Vagina (tissue), 2 donors: ENCODE measurements around the gene GIGYF2.

Source experiments
- POLR2AphosphoS5 ChIP-seq, 2 donors: sonication (generic); formaldehyde crosslinking; IDR thresholded peaks; one replicate each; pipeline ENCODE4 v1.9.0; 2017; ENCODE audit warnings: antibody characterized with exemption in 2 of 2, mild to moderate bottlenecking in 2 of 2, low read depth in 1 of 2; ENCODE audit not compliant: insufficient read depth in 1 of 2
- TF ChIP-seq, protein P1 (sequence below), 3 experiments: fragments of 450-650 bp in 2 of 3; fragments of 200-600 bp in 1 of 3; sonication (generic) in 1 of 3; IDR thresholded peaks; one replicate each; pipeline ENCODE4 v1.5.1; 2017 to 2019; ENCODE audit warnings: antibody characterized with exemption in 3 of 3, mild to moderate bottlenecking in 2 of 3, moderate library complexity in 2 of 3

DNA sequence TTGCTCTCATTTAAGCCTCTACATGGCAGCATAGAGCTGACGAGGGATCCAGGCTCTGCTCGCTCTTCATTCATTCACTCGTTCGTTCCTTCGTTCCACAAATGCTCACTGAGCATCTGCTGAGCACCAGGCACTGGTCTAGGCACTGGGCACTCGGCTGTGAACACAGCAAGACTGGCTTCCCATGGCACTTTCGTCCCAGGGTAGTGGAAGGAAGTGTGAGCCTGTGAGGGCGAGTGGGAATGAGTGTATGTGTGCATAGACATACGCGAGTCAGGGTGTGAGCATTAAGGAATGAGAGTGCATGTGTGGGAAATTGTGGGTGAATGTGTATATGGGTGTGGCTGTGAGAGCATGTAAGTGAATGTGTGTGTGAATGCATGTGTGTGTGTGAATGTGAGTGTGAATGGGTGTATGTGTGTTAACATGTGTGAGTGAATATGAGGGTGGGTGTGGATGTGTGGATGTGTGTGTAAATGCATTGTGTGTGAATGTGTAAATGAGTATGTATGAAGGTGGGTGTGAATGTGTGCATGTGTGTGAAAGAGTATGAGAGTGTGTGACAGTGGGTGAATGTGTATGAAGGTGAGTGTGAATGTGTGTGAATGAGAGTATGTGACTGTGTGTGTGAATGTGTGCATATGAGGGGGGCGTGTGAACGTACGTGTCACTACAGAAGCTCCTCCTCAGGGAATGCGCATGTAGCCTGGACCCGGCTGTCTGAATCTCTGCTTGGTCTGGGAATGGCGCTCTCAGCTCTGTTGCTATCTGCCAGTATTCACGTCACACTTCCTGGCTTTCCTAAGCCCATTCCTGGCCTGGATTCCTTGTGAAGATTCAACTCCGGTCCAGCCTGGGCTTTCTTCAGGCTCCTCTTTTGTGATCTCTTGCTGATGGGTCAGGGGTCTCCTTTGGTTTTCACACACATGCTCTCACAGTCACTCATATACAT is 201.7 kb downstream of the GIGYF2 start:
- TF ChIP-seq POLR2AphosphoS5 (IDR thresholded peaks at IDR 0.05; ENCODE audit: insufficient read depth in 1 of 2, low read depth in 1 of 2), result no peak
- TF ChIP-seq, protein P1, sequence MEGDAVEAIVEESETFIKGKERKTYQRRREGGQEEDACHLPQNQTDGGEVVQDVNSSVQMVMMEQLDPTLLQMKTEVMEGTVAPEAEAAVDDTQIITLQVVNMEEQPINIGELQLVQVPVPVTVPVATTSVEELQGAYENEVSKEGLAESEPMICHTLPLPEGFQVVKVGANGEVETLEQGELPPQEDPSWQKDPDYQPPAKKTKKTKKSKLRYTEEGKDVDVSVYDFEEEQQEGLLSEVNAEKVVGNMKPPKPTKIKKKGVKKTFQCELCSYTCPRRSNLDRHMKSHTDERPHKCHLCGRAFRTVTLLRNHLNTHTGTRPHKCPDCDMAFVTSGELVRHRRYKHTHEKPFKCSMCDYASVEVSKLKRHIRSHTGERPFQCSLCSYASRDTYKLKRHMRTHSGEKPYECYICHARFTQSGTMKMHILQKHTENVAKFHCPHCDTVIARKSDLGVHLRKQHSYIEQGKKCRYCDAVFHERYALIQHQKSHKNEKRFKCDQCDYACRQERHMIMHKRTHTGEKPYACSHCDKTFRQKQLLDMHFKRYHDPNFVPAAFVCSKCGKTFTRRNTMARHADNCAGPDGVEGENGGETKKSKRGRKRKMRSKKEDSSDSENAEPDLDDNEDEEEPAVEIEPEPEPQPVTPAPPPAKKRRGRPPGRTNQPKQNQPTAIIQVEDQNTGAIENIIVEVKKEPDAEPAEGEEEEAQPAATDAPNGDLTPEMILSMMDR (IDR thresholded peaks at IDR 0.05), result no peak
